Measurements from ENCODE around the gene IL4R. TPM values are rescaled to one million over a fixed set of nuclear protein-coding genes. Genes with fewer than 3 reads are reported as not detected.
A peak's percentile ranks its signal among the peaks of the same experiment; 100 is the strongest.

Gene IL4R
- total and polyA plus RNA-seq, 2 of the 13 experiments (the other 11 are each of a cell fraction or from before 2014, with no cell fraction given): 15.9 to 49.6 TPM

- TF ChIP-seq KIAA2018 (CRISPR knock-in tag; IDR thresholded peaks at IDR 0.05; ENCODE audit: borderline replicate concordance) (no peak), POLR2AphosphoS5 (IDR thresholded peaks at IDR 0.05; ENCODE audit: low read depth, low read length) (no peak), ESRRA (CRISPR knock-in tag; IDR thresholded peaks at IDR 0.05; ENCODE audit: low read depth) (no peak), ZNF850 (CRISPR knock-in tag; conservative IDR thresholded peaks at IDR 0.05) (no peak), ZNF737 (CRISPR knock-in tag; IDR thresholded peaks at IDR 0.05; ENCODE audit: borderline replicate concordance) (no peak), CSRNP2 (CRISPR knock-in tag; conservative IDR thresholded peaks at IDR 0.05; ENCODE audit: low read depth) (no peak), XRCC5 (optimal IDR thresholded peaks at IDR 0.05; ENCODE audit: low read length) (peak; percentile 18), ZNF770 (CRISPR knock-in tag; IDR thresholded peaks at IDR 0.05) (no peak), KDM5B (CRISPR knock-in tag; IDR thresholded peaks at IDR 0.05; ENCODE audit: borderline replicate concordance) (no peak), ELF1 (CRISPR knock-in tag; IDR thresholded peaks at IDR 0.05) (no peak), MAFK (conservative IDR thresholded peaks at IDR 0.05 in 1 of 2, IDR thresholded peaks at IDR 0.05 in 1 of 2; ENCODE audit: low read length in 2 of 2) (peak; percentile 90 to 91), BHLHE40 (IDR thresholded peaks at IDR 0.05; ENCODE audit: low read length) (no peak), IKZF1 (IDR thresholded peaks at IDR 0.05) (no peak), ZHX1 (CRISPR knock-in tag; IDR thresholded peaks at IDR 0.05; ENCODE audit: low read depth) (no peak), ATF7-NPFF (CRISPR knock-in tag; IDR thresholded peaks at IDR 0.05; ENCODE audit: low read depth) (no peak), ZBTB3 (CRISPR knock-in tag; IDR thresholded peaks at IDR 0.05; ENCODE audit: borderline replicate concordance, low read depth) (no peak)
Measured at GRCh38 chr16:27355610-27356009, 41.8 kb downstream of the IL4R start (continued).

Data from HepG2 (cell line).